Measurements from ENCODE around the gene C2orf81. TPM values are rescaled to one million over a fixed set of nuclear protein-coding genes. Genes with fewer than 3 reads are reported as not detected.
"Not testable (repeated sequence)": the region's sequence is repeated elsewhere in the genome, so short reads cannot be mapped to it uniquely, and the experiment has no call there.

C2orf81 gene
- polyA plus RNA-seq, 1 experiment, result 0.67 TPM

- TF ChIP-seq CTCF (IDR thresholded peaks at IDR 0.05; ENCODE audit: insufficient read depth, low read depth, low read length), result no peak
- no peak overlapping the region for H3K4me3 ChIP-seq (ENCODE audit: low read depth, low read length)
- ChIA-PET POLR2A (no interaction called here), CTCF (interaction anchor here (1.5 kb wide), 1 partner anchor 36 kb away, joined by 3 read pairs; the partner anchor contains the start of genes CCDC142 and TTC31)
- DNase-seq (ENCODE audit: low read depth), result no peak
- no peaks in the 10 kb centered on the region for H3K36me3 ChIP-seq (ENCODE audit: control insufficient read depth, insufficient read depth, low read length)
- H3K27me3 ChIP-seq (ENCODE audit: control insufficient read depth, insufficient read depth, low read length), result peaks cover 4% of the 10 kb centered on the region
Measured at GRCh38 chr2:74447230-74447999, 26.0 kb upstream of the C2orf81 start.

DNA sequence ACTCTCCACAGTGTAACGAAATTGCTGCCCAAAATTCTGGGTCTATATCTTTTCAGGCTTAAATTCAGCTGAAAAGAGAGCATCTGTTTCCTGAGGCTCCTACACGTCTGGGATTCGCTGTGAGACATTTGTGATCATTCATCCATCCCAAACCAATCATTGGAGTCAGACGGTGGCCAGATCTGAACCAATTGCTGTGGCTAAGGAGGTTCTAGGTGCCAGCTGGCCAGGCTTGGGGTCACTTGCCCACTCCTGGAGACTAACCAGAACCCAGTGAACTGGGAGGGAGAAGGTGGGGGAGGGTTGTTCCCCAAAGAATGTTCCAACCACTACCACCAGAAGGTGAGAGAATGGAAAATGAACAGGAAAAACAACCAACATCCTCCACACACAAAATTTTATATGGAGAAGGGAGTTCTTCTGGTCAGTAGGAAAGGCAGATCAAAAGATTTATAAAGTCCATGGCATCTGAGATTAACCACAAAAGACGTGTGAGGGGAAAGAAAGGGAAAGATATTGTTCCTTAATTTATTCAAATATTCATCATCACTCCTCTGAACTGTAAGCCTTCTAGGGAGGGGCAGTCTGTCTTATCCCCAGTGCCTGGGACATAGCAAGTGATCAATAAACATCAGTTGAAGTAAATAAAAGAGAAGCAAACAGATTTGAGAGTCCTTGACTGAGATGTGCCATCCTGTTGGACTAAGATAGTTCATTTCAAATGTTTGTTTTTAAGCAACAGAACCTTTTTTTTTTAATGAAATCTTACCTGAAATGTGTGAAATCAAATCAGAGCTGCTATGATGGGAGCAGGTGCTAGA lies 23.3 kb upstream of the C2orf81 start:
- POLR2A ChIA-PET, result no interaction called here
- no peak for DNase-seq (ENCODE audit: low read depth)
- CTCF ChIA-PET, result interaction anchor here (1.4 kb wide), 1 partner anchor 53 kb away, joined by 4 read pairs; no protein-coding TSS in a partner anchor
- no peak overlapping the region for H3K4me3 ChIP-seq (ENCODE audit: low read depth, low read length)
- no peaks in the 10 kb centered on the region for H3K36me3 ChIP-seq (ENCODE audit: control insufficient read depth, insufficient read depth, low read length)
- no peak for TF ChIP-seq CTCF (IDR thresholded peaks at IDR 0.05; ENCODE audit: insufficient read depth, low read depth, low read length)
- H3K27me3 ChIP-seq (ENCODE audit: control insufficient read depth, insufficient read depth, low read length), result peaks cover 10% of the 10 kb centered on the region

DNA sequence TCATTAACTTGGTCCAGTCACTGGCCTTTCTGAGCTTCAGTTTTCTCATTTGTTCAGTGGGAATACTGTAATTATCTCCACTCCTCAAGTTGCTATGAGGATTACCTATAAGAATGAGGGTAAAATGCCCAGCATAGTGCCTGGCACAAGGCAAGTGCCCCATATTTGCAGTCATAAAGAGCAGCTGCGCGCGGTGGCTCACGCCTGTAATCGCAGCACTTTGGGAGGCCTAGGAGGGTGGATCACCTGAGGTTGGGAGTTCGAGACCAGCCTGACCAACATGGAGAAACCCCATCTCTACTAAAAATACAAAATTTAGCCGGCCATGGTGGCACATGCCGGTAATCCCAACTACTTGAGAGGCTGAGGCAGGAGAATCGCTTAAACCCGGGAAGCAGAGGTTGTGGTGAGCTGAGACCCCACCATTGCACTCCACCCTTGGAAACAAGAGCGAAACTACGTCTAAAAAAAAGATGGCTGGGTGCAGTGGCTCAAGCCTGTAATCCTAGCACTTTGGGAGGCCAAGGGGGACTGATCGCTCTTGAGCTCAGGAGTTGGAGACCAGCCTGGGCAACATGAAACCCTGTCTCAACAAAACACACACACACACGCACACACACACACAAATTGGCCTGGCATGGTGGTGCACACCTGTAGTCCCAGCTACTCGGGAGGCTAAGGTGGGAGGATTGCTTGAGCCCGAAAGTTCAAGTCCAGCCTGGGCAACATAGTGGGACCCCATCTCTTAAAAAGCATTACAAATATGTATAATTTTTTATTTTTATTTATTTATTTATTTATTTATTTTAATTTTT lies 21.3 kb upstream of the C2orf81 start:
- H3K27me3 ChIP-seq (ENCODE audit: control insufficient read depth, insufficient read depth, low read length), result peaks cover 10% of the 10 kb centered on the region
- POLR2A ChIA-PET; H3K4me3 ChIP-seq (ENCODE audit: low read depth, low read length); H3K36me3 ChIP-seq (ENCODE audit: control insufficient read depth, insufficient read depth, low read length); DNase-seq (ENCODE audit: low read depth): not testable (repeated sequence)
- CTCF ChIA-PET, result interaction anchor here (0.7 to 0.9 kb wide), 2 partner anchors 12 to 1004 kb away, joined by 3 read pairs; no protein-coding TSS in a partner anchor

DNA sequence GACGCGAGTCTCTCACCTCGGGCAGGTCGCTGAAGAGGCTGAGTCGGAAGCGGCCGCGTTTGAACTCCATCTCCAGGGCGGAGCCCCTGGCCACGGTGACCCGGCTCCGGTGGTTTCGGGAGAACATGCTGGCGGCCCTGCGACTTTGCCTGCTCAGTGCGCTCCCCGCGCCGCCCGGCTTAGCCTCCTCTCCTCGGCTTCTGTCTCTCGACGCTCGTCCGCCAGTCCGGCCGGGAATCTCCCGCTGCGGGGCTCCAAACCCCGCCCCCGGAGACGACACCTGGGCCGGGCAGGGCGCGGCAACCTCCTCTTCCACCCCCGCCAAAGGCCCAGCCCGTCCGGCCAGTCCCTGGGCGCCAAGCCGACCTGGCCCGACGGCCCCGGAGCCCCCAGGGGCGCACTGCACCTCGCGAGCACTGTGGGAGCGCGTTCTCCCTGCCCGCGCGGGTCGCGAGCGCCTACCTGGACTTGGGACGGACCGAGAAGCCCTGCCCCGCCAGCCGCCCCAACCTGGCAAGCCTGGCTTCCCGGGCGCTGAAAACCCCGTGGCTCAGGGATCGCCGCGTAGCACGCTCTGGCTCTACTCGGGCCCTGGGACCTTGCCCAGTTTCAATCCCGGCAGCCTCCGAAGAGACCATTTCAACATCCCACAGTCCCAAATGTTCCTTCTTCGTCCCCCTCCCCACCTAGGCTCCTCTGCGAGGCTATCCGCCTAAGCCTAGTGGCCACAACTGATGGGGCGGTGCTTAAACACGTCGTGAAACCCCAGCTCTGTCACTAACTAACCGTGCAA lies 20.5 kb upstream of the C2orf81 start, which contains the start of gene RTKN:
RTKN (minus strand) TSS at position 248 of the 793 bp plus-strand sequence; CDS start at position 127, 121 bp downstream.
- DNase-seq (ENCODE audit: low read depth), result no peak
- ChIA-PET CTCF (interaction anchor here (0.7 to 2.2 kb wide), 3 partner anchors 12 to 1003 kb away, joined by 3 to 10 read pairs (median 3); no protein-coding TSS in a partner anchor), POLR2A (no interaction called here)
- Histone ChIP-seq H3K27me3 (ENCODE audit: control insufficient read depth, insufficient read depth, low read length) (peaks cover 10% of the 10 kb centered on the region), H3K4me3 (ENCODE audit: low read depth, low read length) (peak within 1 kb of the TSS; percentile 69), H3K36me3 (ENCODE audit: control insufficient read depth, insufficient read depth, low read length) (no peaks in the 10 kb centered on the region)
- TF ChIP-seq CTCF (IDR thresholded peaks at IDR 0.05; ENCODE audit: insufficient read depth, low read depth, low read length), result no peak
